Activated CD4-positive, CD25-positive, alpha-beta regulatory T cell treated with anti-CD3 and anti-CD28 coated beads, Interleukin-2, amount 50 U/mL, for 24 hours (primary cell): Measurements from ENCODE around the gene INTS15.
"Not testable (repeated sequence)": the region's sequence is repeated elsewhere in the genome, so short reads cannot be mapped to it uniquely, and the experiment has no call there.

ENCODE experiments used
- ATAC-seq, 2 donors: fragments of 150-1000 bp; cut with Tn5 transposase; one replicate each; pipeline ENCODE4 v1.10.0; 2021; ENCODE audit warnings: mild to moderate bottlenecking in 1 of 2, moderate library complexity in 1 of 2

The INTS15 gene

DNA sequence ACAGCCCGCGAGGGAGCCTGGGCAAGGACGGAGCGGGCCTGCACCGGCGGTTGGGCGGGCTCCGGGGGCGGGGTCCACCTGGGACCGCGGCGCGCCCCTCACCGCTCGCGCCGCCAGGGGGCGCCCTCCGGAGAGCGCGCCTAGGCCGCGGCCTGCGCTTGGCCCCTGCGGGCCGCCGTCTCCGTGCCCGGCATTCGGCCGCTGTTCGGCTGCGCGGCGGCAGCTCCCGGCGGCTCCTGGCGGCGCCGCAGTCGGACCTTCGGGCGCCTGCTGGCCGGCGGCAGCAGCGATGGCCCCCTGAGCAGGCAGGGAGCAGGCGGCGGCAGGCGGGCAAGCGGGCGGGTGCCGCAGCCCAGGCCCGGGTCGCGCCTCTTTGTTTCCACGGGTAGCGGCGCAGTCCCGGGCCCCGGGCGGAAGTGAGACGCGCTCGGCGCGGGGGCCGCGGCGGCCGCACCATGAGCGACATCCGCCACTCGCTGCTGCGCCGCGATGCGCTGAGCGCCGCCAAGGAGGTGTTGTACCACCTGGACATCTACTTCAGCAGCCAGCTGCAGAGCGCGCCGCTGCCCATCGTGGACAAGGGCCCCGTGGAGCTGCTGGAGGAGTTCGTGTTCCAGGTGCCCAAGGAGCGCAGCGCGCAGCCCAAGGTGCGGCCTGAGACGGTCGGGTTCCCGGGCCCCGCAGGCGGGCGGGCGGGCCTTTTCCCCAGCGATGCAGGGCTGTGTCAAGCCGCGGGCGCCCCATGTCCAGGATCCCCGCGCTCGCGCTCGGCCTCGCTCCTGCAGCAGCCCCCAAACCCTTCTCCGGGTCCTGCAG is at the start of gene INTS15:
INTS15 (plus strand) TSS at position 193 of the 816 bp plus-strand sequence; CDS start at position 456, 263 bp downstream.
- peak; percentile 91 to 92 for ATAC-seq

DNA sequence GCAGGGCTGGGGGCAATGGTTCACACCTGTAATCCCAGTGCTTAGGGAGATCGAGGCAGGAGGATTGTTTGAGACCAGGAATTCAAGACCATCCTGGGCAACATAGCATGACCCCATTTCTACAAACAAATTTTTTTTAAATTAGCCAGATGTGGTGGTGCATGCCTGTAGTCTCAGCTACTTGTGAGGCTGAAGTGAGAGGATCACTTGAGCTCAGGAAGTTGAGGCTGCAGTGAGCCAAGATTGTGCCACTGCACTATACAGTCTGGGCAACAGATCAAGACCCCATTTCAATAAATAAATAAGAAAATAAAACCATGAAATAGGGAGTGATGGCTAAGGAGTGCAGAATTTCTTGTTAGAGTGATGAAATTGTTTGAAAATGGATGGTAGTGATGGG is 47.5 kb upstream of the INTS15 start:
- no peak for ATAC-seq

DNA sequence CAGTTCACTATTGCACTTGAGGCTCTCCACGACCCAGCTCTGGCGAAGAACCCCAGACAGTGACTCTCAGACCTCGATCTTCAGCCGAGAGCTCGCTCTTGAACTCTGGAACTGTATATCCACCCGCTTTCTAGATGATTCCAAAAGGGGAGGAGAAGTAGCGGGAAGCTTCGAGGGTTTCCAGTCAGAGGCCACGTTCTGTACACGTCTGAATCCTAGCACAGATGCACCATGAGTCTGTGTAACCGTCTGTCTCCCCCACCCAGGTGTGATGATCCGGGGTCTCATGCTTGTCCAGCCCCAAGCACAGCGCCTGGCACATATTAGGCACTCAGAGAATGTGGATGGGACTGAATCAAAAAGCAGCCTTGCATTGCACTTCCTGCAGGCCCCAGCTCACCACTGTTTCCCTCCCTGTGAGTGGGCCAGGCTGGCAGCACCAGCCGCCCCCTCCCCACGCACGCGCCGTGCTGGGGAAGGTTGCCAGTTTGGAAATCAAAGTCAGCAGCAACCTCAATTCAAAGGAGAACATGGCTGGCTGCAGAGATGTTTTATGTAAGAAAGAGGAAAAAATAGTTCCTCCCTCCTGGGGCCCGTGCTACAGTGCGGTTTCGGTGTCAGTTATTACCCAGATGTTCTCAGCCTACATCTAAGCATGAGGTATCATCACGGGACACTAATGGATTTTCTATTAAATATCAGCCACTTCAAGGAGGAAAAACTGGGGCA is 44.3 kb upstream of the INTS15 start:
- no peak for ATAC-seq

DNA sequence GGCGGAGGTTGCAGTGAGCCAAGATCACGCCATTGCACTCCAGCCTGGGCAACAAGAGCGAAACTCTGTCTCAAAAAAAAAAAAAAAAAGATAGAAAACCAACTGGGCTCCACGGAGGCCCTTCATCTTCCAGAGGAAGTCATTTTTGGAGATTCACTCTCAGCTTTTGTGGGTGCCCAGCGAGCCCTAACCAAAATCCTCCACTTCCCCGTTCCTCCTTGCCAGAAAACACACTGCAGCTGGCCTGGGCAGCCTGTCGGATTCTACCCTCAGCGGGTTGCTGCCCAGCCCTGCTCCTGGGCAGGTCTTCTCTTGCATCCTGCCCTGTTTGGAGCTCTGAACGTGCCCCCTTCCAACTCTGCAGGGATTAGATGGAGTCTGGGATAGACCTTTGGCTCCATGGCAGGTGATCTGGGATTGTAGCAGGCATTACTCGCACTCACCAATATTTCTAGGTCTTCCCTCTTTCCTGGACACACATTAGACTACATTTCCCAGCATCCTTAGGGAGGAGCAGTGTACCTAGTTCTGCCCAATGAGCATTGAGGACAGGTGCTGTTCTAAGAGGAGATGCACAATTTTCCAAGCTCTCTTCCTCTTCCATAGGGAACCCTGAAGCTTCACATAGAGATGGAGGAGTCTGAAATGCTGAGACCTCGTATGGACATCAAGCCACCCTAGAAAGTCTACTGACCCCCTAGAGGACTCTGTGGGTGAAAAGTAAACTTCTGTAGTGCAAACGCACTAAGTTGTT is 43.1 kb upstream of the INTS15 start:
- ATAC-seq = no peak

DNA sequence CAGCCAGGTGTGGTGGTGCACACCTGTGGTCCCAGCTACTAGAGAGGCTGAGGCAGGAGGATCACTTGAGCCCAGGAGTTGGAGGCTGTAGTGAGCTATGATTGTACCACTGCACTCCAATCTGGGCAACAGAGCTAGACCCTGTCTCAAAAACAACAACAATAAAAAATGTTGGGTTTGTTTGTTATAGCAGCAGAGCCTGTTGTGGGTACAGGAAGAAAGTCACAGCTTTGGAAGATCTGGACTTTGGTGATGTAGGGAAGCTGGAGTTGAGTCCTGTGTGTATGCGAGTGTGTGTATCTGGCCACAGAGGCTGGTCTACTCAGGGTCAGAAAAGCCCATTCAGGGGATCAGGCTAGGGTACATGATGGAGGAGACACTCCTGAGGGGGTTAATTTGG is 42.4 kb upstream of the INTS15 start:
- no peak for ATAC-seq

DNA sequence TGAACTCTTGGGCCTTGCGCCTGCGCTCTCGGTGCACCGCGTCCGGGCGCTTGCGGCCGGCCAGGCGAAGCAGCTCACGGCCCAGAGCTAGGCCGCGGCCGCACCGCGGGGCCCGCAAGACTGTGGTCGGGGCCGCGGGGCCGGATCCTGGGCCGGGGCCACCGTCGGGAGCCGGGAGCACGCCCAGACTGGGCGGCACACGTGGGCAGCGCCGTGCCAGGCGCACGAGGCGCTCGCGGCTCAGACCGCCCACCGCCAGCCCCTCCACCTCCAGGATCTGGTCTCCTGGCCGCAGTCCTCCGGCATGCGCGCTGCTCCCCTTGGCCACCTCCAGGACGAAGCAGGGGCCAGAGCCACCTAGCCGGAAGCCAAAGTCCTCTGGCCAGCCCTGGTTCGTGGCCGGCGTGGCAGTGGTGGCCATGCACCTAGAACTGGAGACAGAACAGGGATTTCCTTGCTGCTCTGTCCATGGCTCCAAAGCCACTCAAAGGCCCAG is 38.8 kb upstream of the INTS15 start, which contains the start of gene GRID2IP:
GRID2IP (minus strand) TSS at position 446 of the 496 bp plus-strand sequence; CDS start at position 421, 25 bp downstream.
- no peak for ATAC-seq

DNA sequence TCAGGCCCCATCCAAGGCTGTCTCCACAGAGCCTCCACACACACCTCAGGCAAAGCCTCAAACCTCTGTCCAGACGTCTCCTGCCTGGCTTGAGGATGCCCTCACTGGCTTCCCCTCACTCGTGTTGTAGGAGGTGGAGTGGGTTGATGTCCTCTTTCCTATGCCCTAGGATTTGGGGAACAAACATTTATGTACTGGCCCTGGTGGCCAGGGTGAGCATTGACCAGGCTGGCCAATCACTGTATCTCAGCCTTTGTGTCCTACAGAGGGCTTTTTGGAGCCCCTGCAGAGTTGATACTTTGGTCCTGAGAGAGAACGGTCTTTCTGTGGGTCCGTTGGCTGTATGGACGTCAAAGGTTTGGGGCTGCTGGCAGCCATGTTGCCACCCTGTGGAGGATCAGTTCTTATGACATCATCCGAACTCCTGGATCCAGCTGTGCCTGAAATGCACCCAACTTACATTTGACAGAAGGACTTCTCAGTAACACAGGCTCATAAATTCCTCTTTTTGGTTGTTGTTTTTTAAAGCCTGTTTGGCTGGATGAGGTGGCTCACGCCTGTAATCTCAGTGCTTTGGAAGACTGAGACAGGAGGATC is 36.3 kb upstream of the INTS15 start:
- ATAC-seq = no peak

DNA sequence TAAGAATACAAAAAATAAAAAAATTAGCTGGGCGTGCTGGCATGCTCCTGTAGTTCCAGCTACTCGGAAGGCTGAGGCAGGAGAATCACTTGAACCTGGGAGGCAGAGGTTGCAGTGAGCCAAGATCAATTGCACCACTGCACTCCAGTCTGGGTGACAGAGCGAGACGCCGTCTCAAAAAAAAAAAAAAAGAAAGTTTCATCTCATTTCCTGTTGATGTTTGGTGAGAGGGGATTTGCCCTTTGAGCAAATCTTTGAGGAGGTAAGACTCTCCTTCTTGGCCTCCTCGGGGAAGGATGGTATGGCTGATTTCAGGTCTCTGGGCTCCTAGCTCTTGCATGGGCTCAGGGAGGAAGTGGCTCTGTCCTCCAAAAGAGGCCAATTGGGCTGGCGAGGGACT is 35.0 kb upstream of the INTS15 start:
- no peak for ATAC-seq

DNA sequence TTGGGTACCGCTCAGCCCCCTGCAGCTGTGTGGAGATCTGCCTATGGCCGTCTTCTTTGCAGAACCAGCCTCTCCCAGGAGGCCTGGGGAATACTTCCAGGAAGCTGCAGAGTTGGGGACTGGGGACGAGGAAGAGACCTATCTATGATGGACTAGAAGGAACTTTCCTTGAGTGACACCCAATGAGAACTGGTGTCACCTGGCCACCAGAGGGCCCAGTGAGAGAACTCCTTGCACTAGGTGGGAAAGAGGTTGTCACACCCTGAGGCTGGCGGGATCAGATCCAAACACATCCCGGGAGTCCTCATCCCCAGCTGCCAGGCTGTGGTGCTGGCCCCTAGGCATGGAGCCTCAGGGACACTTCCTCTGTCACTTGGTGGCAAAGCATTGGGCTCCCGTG is 33.6 kb upstream of the INTS15 start:
- no peak for ATAC-seq

DNA sequence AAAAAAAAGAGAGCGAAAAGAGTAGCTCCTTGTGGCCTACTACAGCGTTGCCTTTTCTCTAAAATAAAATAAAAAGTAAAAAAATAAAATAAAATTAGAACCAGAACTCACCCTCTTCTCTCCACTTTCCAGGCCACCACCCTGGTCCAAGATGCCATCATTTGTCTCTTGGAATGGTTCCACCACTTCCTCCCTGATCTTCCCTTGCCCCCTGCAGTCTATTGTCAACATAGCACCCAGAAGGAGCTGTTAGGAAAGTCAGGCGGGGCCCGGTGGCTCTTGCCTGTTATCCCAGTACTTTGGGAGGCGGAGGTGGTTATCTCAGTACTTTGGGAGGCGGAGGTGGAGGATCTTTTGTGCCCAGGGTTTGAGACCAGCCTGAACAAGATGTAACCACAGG is 31.0 kb upstream of the INTS15 start:
- ATAC-seq = no peak

DNA sequence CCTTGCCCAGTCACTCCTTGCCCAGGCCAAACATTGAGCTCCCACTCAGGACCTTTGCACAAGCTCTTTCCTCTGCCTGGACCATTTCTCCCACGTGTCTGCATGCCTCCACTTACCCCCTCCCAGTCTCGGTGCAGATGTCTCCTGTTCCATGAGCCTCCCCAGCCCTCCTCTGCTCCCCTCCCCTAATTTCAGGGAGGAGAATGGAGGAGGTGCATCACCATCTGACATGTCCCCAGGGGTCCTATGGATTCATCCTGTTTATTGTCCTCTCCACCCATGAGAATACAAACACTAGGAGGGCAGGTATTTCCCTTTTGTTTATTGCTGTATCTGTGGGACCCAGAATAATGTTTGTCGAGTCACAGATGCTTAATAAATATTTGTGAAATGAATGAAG is 29.9 kb upstream of the INTS15 start:
- ATAC-seq = no peak

DNA sequence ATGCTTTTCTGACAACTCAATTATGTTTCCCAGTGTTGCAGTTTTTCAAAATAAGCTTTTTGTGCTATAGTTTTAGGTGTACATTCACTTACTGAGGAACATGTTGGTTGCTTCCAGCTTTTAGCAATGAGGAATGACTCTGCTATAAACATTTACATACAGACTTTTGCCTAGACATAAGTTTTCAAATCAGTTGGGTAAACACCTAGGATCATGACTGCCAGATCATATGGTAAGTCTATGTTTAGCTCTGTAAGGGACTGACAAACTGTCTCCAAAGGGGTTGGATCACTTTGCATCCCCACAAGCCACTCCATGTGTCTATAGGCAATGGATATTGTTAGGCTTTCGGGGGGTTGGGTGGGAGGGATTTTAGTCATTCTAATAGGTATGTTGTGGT is 27.7 kb upstream of the INTS15 start:
- no peak for ATAC-seq

DNA sequence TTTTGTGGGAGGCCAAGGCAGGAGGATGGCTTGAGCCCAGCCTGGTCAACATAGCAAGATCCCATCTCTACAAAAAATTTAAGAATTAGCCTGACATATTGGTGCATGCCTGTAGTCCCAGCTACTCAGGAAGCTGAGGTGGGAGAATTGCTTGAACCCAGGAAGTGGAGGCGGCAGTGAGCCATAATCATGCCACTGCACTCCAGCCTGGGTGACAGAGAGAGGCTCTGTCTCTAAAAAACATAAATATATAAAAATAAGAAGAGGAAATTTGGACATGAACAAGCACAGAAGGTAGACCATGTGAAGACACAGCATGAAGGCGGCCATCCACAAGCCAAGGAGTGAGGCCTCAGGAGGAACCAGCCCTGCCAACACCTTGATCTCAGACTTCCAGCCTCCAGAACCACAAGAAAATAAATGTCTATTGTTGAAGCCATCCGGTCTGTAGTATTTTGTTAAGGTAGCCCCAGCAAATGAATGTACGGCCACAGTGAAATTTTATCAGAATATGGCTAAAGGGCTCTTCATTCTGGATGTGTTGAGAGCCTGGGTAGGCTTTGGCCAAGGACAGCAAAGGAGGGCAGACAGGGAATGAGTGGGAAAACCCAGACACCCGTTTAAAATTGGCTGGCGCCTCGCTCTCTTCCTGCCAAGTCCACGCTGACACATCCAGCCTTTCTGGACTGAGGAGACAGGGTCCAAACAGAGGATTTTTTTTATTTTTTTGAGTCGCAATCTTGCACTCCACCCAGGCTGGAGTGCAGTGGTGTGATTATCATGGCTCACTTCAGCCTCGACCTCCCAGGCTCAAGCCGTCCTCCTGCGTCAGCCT is 25.7 kb upstream of the INTS15 start:
- ATAC-seq = no peak

DNA sequence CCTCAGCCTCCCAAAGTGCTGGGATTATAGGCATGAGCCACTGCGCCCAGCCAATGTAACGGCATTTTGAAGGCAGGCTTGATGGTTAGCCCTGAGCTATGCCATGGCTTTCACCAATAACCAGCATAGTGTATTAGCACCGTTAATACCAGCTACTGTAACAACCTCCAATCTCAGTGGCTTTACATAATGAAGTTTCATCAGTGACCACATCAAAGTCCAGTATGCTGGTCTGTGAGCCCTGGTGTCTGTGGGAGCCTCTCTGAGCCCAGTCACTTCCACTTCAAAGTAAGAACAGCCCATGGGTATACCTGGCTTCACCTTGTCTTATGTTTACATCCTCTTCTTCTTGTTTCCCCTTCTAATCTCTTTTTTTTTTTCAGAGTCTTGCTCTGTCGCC is 24.2 kb upstream of the INTS15 start:
- ATAC-seq = no peak

DNA sequence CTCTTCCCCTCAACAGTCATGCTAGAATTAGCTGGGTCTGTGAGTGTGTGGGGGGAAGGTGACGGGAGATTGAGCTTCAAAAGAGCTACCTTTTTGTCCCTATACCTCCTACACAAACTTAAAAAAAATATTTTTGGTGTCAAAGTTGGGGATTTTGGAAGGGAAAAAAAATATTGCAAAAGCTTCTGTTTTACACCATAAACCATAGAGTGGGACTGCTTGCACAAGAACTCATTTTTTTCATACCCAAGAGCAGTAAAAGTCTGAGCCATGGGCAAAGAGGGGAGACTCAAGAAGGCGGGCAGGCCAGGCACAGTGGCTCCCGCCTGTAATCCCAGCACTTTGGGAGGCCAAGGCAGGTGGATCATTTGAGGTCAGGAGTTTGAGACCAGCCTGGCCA is 21.9 kb upstream of the INTS15 start:
- ATAC-seq = no peak

DNA sequence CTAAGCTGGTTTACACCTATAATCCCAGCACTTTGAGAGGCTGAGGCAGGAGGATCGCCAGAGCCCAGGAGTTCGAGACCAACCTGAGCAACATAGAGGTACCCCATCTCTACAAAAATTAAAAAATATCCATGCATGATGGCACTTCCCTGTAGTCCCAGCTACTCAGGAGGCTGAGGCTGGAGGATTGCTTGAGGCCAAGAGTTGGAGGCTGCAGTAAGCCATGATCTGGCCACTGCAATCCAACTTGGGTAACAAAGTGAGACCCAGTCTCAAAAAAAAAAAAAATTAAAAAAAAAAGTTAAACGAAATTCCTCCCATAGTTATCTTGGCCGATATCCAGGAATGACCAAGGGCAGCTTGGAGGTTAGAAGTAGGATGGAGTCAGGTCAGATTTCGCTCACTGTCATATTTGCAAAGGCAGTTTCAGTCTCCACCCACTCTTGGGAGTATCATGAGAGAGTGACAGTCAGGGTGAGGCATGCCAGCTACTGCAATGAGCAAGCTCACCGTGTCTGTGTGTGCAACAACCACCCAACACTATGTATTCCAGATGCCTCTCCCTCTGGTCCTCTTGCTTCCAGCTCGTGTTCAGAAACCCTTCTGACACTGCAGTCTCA is 18.6 kb upstream of the INTS15 start:
- peak in 1 of 2 donors; percentile 38 for ATAC-seq

DNA sequence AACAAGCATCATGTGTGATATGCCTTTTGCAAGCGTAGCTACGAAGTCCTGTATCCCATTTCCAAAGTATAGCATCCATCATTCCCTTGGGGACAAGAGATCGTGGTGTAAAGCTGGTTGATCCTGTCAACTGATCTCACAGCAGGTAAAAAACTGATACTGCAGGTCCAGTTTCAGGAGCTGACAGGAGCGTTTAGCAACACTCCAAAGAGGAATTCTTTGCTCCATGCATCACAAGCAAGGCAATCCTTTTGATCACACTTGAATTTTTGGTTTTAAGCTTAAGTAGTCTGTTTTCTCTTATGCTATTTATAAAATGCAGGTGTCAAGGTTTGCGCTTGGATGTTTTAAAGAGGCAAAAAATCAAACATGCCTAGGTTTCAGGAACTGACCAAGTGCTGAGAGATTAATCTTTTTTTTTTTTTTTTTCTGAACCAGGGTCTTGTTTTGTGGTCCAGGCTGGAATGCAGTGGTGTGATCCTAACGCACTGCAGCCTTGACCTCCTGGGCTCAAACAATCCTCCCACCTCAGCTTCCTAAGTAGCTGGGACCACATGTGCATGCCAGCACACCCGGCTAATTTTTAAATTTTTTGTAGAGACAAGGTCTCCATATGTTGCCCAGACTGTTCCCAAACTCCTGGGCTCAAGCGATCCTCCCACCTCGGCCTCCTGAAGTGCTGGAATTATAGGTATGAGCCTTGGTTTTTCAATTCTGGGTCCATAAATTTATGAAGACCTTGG is 14.4 kb upstream of the INTS15 start:
- no peak for ATAC-seq

DNA sequence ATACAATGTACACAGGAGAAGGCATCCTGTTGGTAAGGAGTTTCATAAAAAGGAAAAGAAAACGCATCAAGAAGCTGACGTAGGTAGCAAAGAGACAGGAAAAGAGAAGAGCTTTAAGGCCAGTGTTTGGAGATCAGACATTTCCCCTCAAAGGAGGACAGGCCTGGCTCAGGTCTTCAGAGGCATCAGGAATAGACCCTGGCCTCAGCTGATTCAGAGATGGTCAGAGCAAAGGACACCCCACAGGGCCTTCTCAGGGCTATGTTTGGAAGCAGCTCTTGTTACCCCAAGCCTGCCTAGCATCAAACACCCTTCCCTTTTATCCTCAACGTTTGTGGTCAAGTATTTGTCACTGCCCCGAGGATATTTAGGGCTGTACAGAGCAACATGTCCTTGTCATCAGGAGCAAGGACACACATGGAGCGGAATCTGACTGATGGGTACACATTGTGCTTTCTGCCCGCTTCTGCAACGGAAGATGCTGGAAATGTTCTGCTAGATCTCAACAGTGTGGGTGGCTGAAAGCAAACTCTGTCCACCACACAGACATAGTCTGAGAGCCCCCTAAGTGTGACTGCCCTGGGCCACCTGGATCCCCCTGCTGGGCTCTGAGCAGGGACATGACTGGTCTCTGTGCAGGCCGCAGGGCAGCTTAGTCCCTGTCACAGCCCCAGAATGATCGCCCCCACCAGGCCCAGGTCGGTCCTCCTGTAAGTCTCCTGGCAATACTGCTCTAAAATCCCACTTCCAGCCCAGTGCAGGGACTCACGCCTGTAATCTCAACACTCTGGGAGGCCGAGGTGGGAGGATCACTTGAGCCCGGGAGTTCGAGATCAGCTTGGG is 13.6 kb upstream of the INTS15 start:
- no peak for ATAC-seq

DNA sequence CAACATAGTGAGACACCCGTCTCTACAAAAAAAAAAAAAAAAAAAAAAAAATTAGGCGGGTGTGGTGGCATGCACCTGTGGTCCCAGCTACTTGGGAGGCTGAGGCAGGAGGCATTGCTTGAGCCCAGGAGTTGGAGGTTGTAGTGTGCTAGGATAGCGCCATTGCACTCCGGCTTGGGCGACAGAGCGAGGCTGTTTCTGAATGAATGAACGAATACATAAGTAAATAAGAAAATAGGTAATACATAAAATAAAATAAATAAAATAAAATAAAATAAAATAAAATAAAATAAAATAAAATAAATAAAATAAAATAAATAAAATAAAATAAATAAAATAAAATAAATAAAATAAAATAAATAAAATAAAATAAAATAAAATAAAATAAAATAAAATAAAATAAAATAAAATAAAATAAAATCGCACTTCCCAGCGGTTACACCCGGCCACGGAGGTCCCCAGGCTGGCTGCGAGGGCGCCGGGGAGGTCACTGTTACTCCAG is 12.9 kb upstream of the INTS15 start:
- not testable (repeated sequence) for ATAC-seq
